Sigmoid colon (tissue), 7 donors: ENCODE data around the gene PIN1. TPM values are rescaled to one million over a fixed set of nuclear protein-coding genes. Genes with fewer than 3 reads are reported as not detected.
A peak's percentile ranks its signal among the peaks of the same experiment; 100 is the strongest.
"Not testable (repeated sequence)": the region's sequence is repeated elsewhere in the genome, so short reads cannot be mapped to it uniquely, and the experiment has no call there.

Source experiments
- DNase-seq: peaks from one replicate; pipeline ENCODE4 v3.0.0-alpha.2; 2019
- H3K27ac ChIP-seq, 4 donors: fragments of 200-600 bp; sonication (generic); one replicate each; pipeline ENCODE4 v1.5.1; 2016 to 2019; ENCODE audit warnings: mild to moderate bottlenecking in 1 of 4
- H3K27me3 ChIP-seq, 3 donors: fragments of 200-600 bp; sonication (generic); one replicate each; pipeline ENCODE4 v1.5.1; 2019; ENCODE audit warnings: mild to moderate bottlenecking in 1 of 3
- H3K36me3 ChIP-seq, 4 donors: fragments of 200-600 bp; sonication (generic); one replicate each; pipeline ENCODE4 v1.5.1; 2016 to 2019
- H3K4me1 ChIP-seq, 4 donors: fragments of 200-600 bp; sonication (generic); one replicate each; pipeline ENCODE4 v1.5.1; 2017 to 2019
- H3K4me3 ChIP-seq, 4 donors: fragments of 200-600 bp; sonication (generic); one replicate each; pipeline ENCODE4 v1.5.1; 2017 to 2019; ENCODE audit warnings: mild to moderate bottlenecking in 2 of 4, moderate library complexity in 1 of 4
- H3K9me3 ChIP-seq, 4 donors: fragments of 200-600 bp in 3 of 4; sonication (generic) in 3 of 4; one replicate each; pipeline versions ENCODE4 v1.5.1 to v1.6.1; 2013 to 2019
- CTCF ChIP-seq, 4 experiments: fragments of 450-650 bp in 3 of 4; fragments of 200-600 bp in 1 of 4; IDR thresholded peaks; one replicate each; pipeline ENCODE4 v1.5.1; 2016 to 2019; ENCODE audit warnings: antibody characterized with exemption in 4 of 4, mild to moderate bottlenecking in 3 of 4, moderate library complexity in 2 of 4
- EP300 ChIP-seq, 4 donors: sonication (generic); formaldehyde crosslinking; IDR thresholded peaks; one replicate each; pipeline ENCODE4 v1.6.1; 2017; ENCODE audit warnings: antibody characterized with exemption in 4 of 4
- POLR2A ChIP-seq, 2 donors: fragments of 450-650 bp; IDR thresholded peaks; one replicate each; pipeline ENCODE4 v1.6.1; 2016; ENCODE audit warnings: antibody characterized with exemption in 2 of 2, mild to moderate bottlenecking in 2 of 2, moderate library complexity in 2 of 2
- POLR2AphosphoS5 ChIP-seq, 4 donors: sonication (generic); formaldehyde crosslinking; IDR thresholded peaks; one replicate each; pipeline ENCODE4 v1.6.1; 2017; ENCODE audit warnings: antibody characterized with exemption in 4 of 4
- WGBS, 2 donors: extraction: QIAGEN DNeasy Blood & Tissue Kit; methylation state at CpG; one replicate each; pipeline ENCODE4 v1.1.7; 2013; 5-methylcytosine and 5-hydroxymethylcytosine counted together
- intact Hi-C: fragments of 100-400 bp; cut with DNase I; formaldehyde crosslinking; loops from one replicate; pipeline ENCODE4 v1.15.1; 2023
- polyA plus RNA-seq, 3 donors: library from polyadenylated mRNA; stranded (reverse); fragments of 200-250 nt; gene quantifications; one replicate each; pipeline ENCODE4 v1.2.3, GENCODE V29; 2013
- total RNA-seq, 4 donors: library from RNA; depleted of rRNA; stranded (reverse); fragments of >200 nt; gene quantifications; one replicate each; pipeline ENCODE4 v1.1.0, GENCODE V29; 2016
- donor health status: healthy with polysubstance abuse.
- donor health status: Bipolar disorder and iron deficiency.
- donor health status: healthy.

The PIN1 gene
- total and polyA plus RNA-seq, 7 donors = 77.5 to 149 (median 122) TPM

- Histone ChIP-seq H3K4me3 (peak overlapping the region; percentile 90 to 100 (median 97)), H3K9me3 (no peaks in the 10 kb centered on the region), H3K36me3 (peaks cover under 1 to 33% (median 14%) of the 10 kb centered on the region in 4 donors), H3K27ac (peak overlapping the region in 1 of 4 donors; percentile 88), H3K27me3 (no peaks in the 10 kb centered on the region), H3K4me1 (peaks cover 0 to 37% (median 13%) of the 10 kb centered on the region in 4 donors)
- DNase-seq = no peak
- no peak for TF ChIP-seq POLR2AphosphoS5 (IDR thresholded peaks at IDR 0.05)
- TF ChIP-seq POLR2A (IDR thresholded peaks at IDR 0.05) = no peak
- TF ChIP-seq EP300 (IDR thresholded peaks at IDR 0.05) = no peak
- no peak for TF ChIP-seq CTCF (IDR thresholded peaks at IDR 0.05)
- WGBS, 2 donors = 2 to 11% methylated on average over 5 of the region's 5 CpGs
- intact Hi-C loops = no loop called here
Observed at GRCh38 chr19:9836021-9836420, 903 bp downstream of the PIN1 start.

- H3K27ac ChIP-seq = peak overlapping the region in 1 of 4 donors; percentile 62
- DNase-seq = no peak
- H3K4me3 ChIP-seq = no peak overlapping the region
- TF ChIP-seq POLR2AphosphoS5 (IDR thresholded peaks at IDR 0.05) = no peak
- no peak for TF ChIP-seq POLR2A (IDR thresholded peaks at IDR 0.05)
- no peak for TF ChIP-seq EP300 (IDR thresholded peaks at IDR 0.05)
- no peak for TF ChIP-seq CTCF (IDR thresholded peaks at IDR 0.05)
- WGBS, 2 donors = 94 to 97% methylated on average over 15 of the region's 15 CpGs
- H3K27me3 ChIP-seq = no peaks in the 10 kb centered on the region
- peaks cover 5 to 51% (median 33%) of the 10 kb centered on the region in 4 donors for H3K36me3 ChIP-seq
- intact Hi-C loops = no loop called here
- no peaks in the 10 kb centered on the region for H3K9me3 ChIP-seq
- H3K4me1 ChIP-seq = peaks cover 0 to 49% (median 13%) of the 10 kb centered on the region in 4 donors
Observed at GRCh38 chr19:9838324-9838723, 3.2 kb downstream of the PIN1 start.

GRCh38 chr19:9839415-9839814, 4.3 kb downstream of the PIN1 start:
- Histone ChIP-seq H3K36me3 (peaks cover 5 to 61% (median 44%) of the 10 kb centered on the region in 4 donors), H3K4me1 (peaks cover 0 to 51% (median 13%) of the 10 kb centered on the region in 4 donors), H3K27ac (peak overlapping the region in 1 of 4 donors; percentile 62), H3K27me3 (no peaks in the 10 kb centered on the region), H3K4me3 (no peak overlapping the region), H3K9me3 (peaks cover 0 to 2% (median 0%) of the 10 kb centered on the region in 4 donors)
- intact Hi-C loops = no loop called here
- DNase-seq = no peak
- TF ChIP-seq EP300 (IDR thresholded peaks at IDR 0.05) (no peak), POLR2AphosphoS5 (IDR thresholded peaks at IDR 0.05) (peak in 1 of 4 donors; percentile 67)
- WGBS, 2 donors = 87 to 88% methylated on average over 1 of the region's 1 CpG

GRCh38 chr19:9842834-9843625, 7.9 kb downstream of the PIN1 start:
- no peak for DNase-seq
- Histone ChIP-seq H3K9me3 (peaks cover 0 to 2% (median 0%) of the 10 kb centered on the region in 4 donors), H3K27ac (peak overlapping the region in 1 of 4 donors; percentile 17), H3K27me3 (no peaks in the 10 kb centered on the region), H3K36me3 (peaks cover 5 to 90% (median 48%) of the 10 kb centered on the region in 4 donors), H3K4me3 (no peak overlapping the region), H3K4me1 (peaks cover 0 to 48% (median 13%) of the 10 kb centered on the region in 4 donors)
- 94 to 98% methylated on average over 9 of the region's 9 CpGs for WGBS, 2 donors
- intact Hi-C loops = no loop called here
- TF ChIP-seq POLR2AphosphoS5 (IDR thresholded peaks at IDR 0.05) (no peak), POLR2A (IDR thresholded peaks at IDR 0.05) (no peak), CTCF (IDR thresholded peaks at IDR 0.05) (no peak), EP300 (IDR thresholded peaks at IDR 0.05) (no peak)

- H3K27me3 ChIP-seq, intact Hi-C loops, H3K4me3 ChIP-seq, DNase-seq, H3K27ac ChIP-seq, H3K9me3 ChIP-seq: not testable (repeated sequence)
- 95 to 98% methylated on average over 12 of the region's 12 CpGs for WGBS, 2 donors
- peaks cover 0 to 47% (median 13%) of the 10 kb centered on the region in 4 donors for H3K4me1 ChIP-seq
- H3K36me3 ChIP-seq = peaks cover 5 to 90% (median 50%) of the 10 kb centered on the region in 4 donors
Observed at GRCh38 chr19:9843626-9844273, 8.6 kb downstream of the PIN1 start.
